ENCODE data around the gene CDK5. TPM values are rescaled to one million over a fixed set of nuclear protein-coding genes. Genes with fewer than 3 reads are reported as not detected.

The CDK5 gene
- total RNA-seq, 2 experiments from 2014 or later: 12.5 to 16.7 TPM

- no peaks in the 10 kb centered on the region for H3K36me3 Mint-ChIP-seq (ENCODE audit: low read depth)
- DNase-seq (no peak), ATAC-seq (no peak)
- no peaks in the 10 kb centered on the region for H3K9me3 Mint-ChIP-seq (ENCODE audit: low read depth)
- no peak overlapping the region for H3K27ac Mint-ChIP-seq
- H3K27me3 Mint-ChIP-seq: no peaks in the 10 kb centered on the region
- no peak overlapping the region for H3K4me3 Mint-ChIP-seq
- intact Hi-C loops (cut with DNase I, micrococcal nuclease): loop anchor here in 1 of 2 experiments (2.0 kb wide), 1 partner anchor 17 kb away; no protein-coding TSS in a partner anchor
- ChIA-PET CTCF (interaction anchor here (0.7 to 1.9 kb wide), 9 partner anchors 9 to 195 kb away, joined by 3 to 6 read pairs (median 4); partner anchors contain the start of gene TMUB1), POLR2A (no interaction called here)
- H3K4me1 Mint-ChIP-seq: peaks cover 15% of the 10 kb centered on the region
These were observed 36.1 kb upstream of the CDK5 start for GRCh38 chr7:151093748-151094147.

- Mint-ChIP-seq H3K27ac (no peak overlapping the region), H3K27me3 (no peaks in the 10 kb centered on the region), H3K4me1 (peaks cover 24% of the 10 kb centered on the region), H3K9me3 (ENCODE audit: low read depth) (no peaks in the 10 kb centered on the region), H3K4me3 (no peak overlapping the region), H3K36me3 (ENCODE audit: low read depth) (no peaks in the 10 kb centered on the region)
- ATAC-seq: no peak
- ChIA-PET CTCF (interaction anchor here (0.7 to 1.1 kb wide), 3 partner anchors 23 to 32 kb away, joined by 3 read pairs; no protein-coding TSS in a partner anchor), POLR2A (no interaction called here)
- DNase-seq: no peak
- intact Hi-C loops (cut with DNase I, micrococcal nuclease): no loop called here
These were observed 34.3 kb upstream of the CDK5 start for GRCh38 chr7:151091988-151092387.

GRCh38 chr7:151091431-151091830 is 33.7 kb upstream of the CDK5 start:
- intact Hi-C loops (cut with DNase I, micrococcal nuclease): no loop called here
- H3K4me1 Mint-ChIP-seq: peaks cover 24% of the 10 kb centered on the region
- no peaks in the 10 kb centered on the region for H3K9me3 Mint-ChIP-seq (ENCODE audit: low read depth)
- ChIA-PET POLR2A (no interaction called here), CTCF (interaction anchor here (0.9 to 1.1 kb wide), 3 partner anchors 15 to 25 kb away, joined by 3 read pairs; no protein-coding TSS in a partner anchor)
- H3K27ac Mint-ChIP-seq: no peak overlapping the region
- DNase-seq (peak; percentile 57), ATAC-seq (peak; percentile 29)
- H3K27me3 Mint-ChIP-seq: no peaks in the 10 kb centered on the region
- no peak overlapping the region for H3K4me3 Mint-ChIP-seq
- H3K36me3 Mint-ChIP-seq (ENCODE audit: low read depth): no peaks in the 10 kb centered on the region

GRCh38 chr7:151091003-151091402 is 33.3 kb upstream of the CDK5 start:
- POLR2A ChIA-PET: no interaction called here
- H3K27me3 Mint-ChIP-seq: no peaks in the 10 kb centered on the region
- DNase-seq: no peak
- CTCF ChIA-PET: interaction anchor here (0.9 to 1.5 kb wide), 6 partner anchors 15 to 107 kb away, joined by 3 to 4 read pairs (median 3); no protein-coding TSS in a partner anchor
- ATAC-seq: no peak
- peaks cover 22% of the 10 kb centered on the region for H3K4me1 Mint-ChIP-seq
- H3K27ac Mint-ChIP-seq: no peak overlapping the region
- intact Hi-C loops (cut with DNase I, micrococcal nuclease): no loop called here
- no peaks in the 10 kb centered on the region for H3K9me3 Mint-ChIP-seq (ENCODE audit: low read depth)
- no peak overlapping the region for H3K4me3 Mint-ChIP-seq
- H3K36me3 Mint-ChIP-seq (ENCODE audit: low read depth): no peaks in the 10 kb centered on the region

GRCh38 chr7:151089893-151090730 is 32.4 kb upstream of the CDK5 start:
- CTCF ChIA-PET: interaction anchor here (0.6 to 2.6 kb wide), 6 partner anchors 14 to 106 kb away, joined by 3 to 17 read pairs (median 3); no protein-coding TSS in a partner anchor
- peaks cover 29% of the 10 kb centered on the region for H3K4me1 Mint-ChIP-seq
- no peaks in the 10 kb centered on the region for H3K9me3 Mint-ChIP-seq (ENCODE audit: low read depth)
- POLR2A ChIA-PET: no interaction called here
- H3K4me3 Mint-ChIP-seq: no peak overlapping the region
- intact Hi-C loops (cut with DNase I, micrococcal nuclease): loop anchor here in 1 of 2 experiments (10.0 kb wide), 2 partner anchors 575 to 1375 kb away; partner anchors contain the start of gene GIMAP7
- H3K36me3 Mint-ChIP-seq (ENCODE audit: low read depth): no peaks in the 10 kb centered on the region
- ATAC-seq: no peak
- H3K27ac Mint-ChIP-seq: no peak overlapping the region
- peaks cover 2% of the 10 kb centered on the region for H3K27me3 Mint-ChIP-seq
- DNase-seq: no peak

- Mint-ChIP-seq H3K36me3 (ENCODE audit: low read depth) (no peaks in the 10 kb centered on the region), H3K27ac (peak overlapping the region; percentile 16), H3K27me3 (peaks cover 7% of the 10 kb centered on the region), H3K4me1 (peaks cover 29% of the 10 kb centered on the region), H3K9me3 (ENCODE audit: low read depth) (no peaks in the 10 kb centered on the region), H3K4me3 (peak overlapping the region; percentile 81)
- DNase-seq (peak; percentile 30), ATAC-seq (no peak)
- intact Hi-C loops (cut with DNase I, micrococcal nuclease): loop anchor here in 1 of 2 experiments (10.0 kb wide), 2 partner anchors 574 to 1374 kb away; partner anchors contain the start of gene GIMAP7
- CTCF ChIA-PET: interaction anchor here (0.6 to 2.6 kb wide), 9 partner anchors 22 to 130 kb away, joined by 3 to 17 read pairs (median 3); partner anchors contain the start of gene ABCB8
- POLR2A ChIA-PET: interaction anchor here (0.6 kb wide), 1 partner anchor 8 kb away, joined by 3 read pairs; the partner anchor contains the start of gene FASTK
These were observed 31.4 kb upstream of the CDK5 start for GRCh38 chr7:151088856-151089699.

- H3K9me3 Mint-ChIP-seq (ENCODE audit: low read depth): no peaks in the 10 kb centered on the region
- peaks cover 29% of the 10 kb centered on the region for H3K4me1 Mint-ChIP-seq
- H3K36me3 Mint-ChIP-seq (ENCODE audit: low read depth): no peaks in the 10 kb centered on the region
- intact Hi-C loops (cut with DNase I, micrococcal nuclease): loop anchor here in 1 of 2 experiments (10.0 kb wide), 2 partner anchors 573 to 1373 kb away; partner anchors contain the start of gene GIMAP7
- CTCF ChIA-PET: interaction anchor here (0.6 to 2.6 kb wide), 10 partner anchors 8 to 156 kb away, joined by 3 to 17 read pairs (median 4); partner anchors contain the start of gene ABCB8
- peak overlapping the region; percentile 24 for H3K27ac Mint-ChIP-seq
- POLR2A ChIA-PET: no interaction called here
- no peak for DNase-seq
- H3K4me3 Mint-ChIP-seq: peak overlapping the region; percentile 81
- no peak for ATAC-seq
- H3K27me3 Mint-ChIP-seq: peaks cover 7% of the 10 kb centered on the region
These were observed 30.5 kb upstream of the CDK5 start for GRCh38 chr7:151088019-151088855.

- peak overlapping the region; percentile 84 for H3K27ac Mint-ChIP-seq
- peak overlapping the region; percentile 81 for H3K4me3 Mint-ChIP-seq
- peaks cover 4% of the 10 kb centered on the region for H3K36me3 Mint-ChIP-seq (ENCODE audit: low read depth)
- H3K9me3 Mint-ChIP-seq (ENCODE audit: low read depth): no peaks in the 10 kb centered on the region
- peaks cover 7% of the 10 kb centered on the region for H3K27me3 Mint-ChIP-seq
- DNase-seq: peak; percentile 63
- peaks cover 33% of the 10 kb centered on the region for H3K4me1 Mint-ChIP-seq
- ATAC-seq: peak; percentile 37
- POLR2A ChIA-PET: no interaction called here
- CTCF ChIA-PET: interaction anchor here (0.5 to 1.5 kb wide), 5 partner anchors 9 to 157 kb away, joined by 3 to 6 read pairs (median 4); partner anchors contain the start of gene ABCB8
- intact Hi-C loops (cut with DNase I, micrococcal nuclease): loop anchor here in 1 of 2 experiments (1.0 to 10.0 kb wide), 5 partner anchors 24 to 1373 kb away; partner anchors contain the start of genes ABCB8 and GIMAP7
These were observed 29.7 kb upstream of the CDK5 start for GRCh38 chr7:151087245-151088018.

- peaks cover 4% of the 10 kb centered on the region for H3K36me3 Mint-ChIP-seq (ENCODE audit: low read depth)
- intact Hi-C loops (cut with DNase I, micrococcal nuclease): loop anchor here in 1 of 2 experiments (1.0 to 10.0 kb wide), 5 partner anchors 24 to 1372 kb away; partner anchors contain the start of genes ABCB8 and GIMAP7
- DNase-seq (peak; percentile 65), ATAC-seq (no peak)
- ChIA-PET POLR2A (no interaction called here), CTCF (interaction anchor here (0.5 kb wide), 1 partner anchor 67 kb away, joined by 3 read pairs; no protein-coding TSS in a partner anchor)
- peak overlapping the region; percentile 81 for H3K4me3 Mint-ChIP-seq
- no peaks in the 10 kb centered on the region for H3K9me3 Mint-ChIP-seq (ENCODE audit: low read depth)
- H3K4me1 Mint-ChIP-seq: peaks cover 38% of the 10 kb centered on the region
- peaks cover 7% of the 10 kb centered on the region for H3K27me3 Mint-ChIP-seq
- H3K27ac Mint-ChIP-seq: peak overlapping the region; percentile 84
These were observed 29.1 kb upstream of the CDK5 start for GRCh38 chr7:151086802-151087244.
